ENCODE measurements around the gene MAP2K6.

DNA sequence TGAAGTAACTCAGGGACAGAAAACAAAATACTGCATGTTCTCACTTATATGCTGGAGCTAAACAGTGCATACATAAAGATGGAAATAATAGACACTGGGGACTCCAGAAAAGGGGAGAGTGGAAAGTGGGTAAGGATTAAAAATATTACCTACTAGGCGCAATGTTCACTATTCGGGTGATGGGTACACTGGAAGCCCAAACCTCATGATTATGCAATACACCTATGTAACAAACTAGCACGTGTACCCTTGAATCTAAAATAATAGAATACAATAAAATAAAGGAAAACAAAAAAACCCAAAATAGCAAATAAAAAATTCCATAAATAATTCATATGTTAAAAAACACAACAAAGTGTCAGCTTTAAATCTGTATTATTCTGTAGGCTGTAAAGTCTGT lies 56.9 kb downstream of the MAP2K6 start:
- TF ChIP-seq, protein P1, sequence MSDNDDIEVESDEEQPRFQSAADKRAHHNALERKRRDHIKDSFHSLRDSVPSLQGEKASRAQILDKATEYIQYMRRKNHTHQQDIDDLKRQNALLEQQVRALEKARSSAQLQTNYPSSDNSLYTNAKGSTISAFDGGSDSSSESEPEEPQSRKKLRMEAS (IDR thresholded peaks at IDR 0.05; ENCODE audit: low read depth) = no peak
- TF ChIP-seq, protein P2, sequence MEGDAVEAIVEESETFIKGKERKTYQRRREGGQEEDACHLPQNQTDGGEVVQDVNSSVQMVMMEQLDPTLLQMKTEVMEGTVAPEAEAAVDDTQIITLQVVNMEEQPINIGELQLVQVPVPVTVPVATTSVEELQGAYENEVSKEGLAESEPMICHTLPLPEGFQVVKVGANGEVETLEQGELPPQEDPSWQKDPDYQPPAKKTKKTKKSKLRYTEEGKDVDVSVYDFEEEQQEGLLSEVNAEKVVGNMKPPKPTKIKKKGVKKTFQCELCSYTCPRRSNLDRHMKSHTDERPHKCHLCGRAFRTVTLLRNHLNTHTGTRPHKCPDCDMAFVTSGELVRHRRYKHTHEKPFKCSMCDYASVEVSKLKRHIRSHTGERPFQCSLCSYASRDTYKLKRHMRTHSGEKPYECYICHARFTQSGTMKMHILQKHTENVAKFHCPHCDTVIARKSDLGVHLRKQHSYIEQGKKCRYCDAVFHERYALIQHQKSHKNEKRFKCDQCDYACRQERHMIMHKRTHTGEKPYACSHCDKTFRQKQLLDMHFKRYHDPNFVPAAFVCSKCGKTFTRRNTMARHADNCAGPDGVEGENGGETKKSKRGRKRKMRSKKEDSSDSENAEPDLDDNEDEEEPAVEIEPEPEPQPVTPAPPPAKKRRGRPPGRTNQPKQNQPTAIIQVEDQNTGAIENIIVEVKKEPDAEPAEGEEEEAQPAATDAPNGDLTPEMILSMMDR (IDR thresholded peaks at IDR 0.05) = no peak
- TF ChIP-seq RAD21 (IDR thresholded peaks at IDR 0.05; ENCODE audit: low read length) (no peak), RCOR1 (IDR thresholded peaks at IDR 0.05; ENCODE audit: low read length) (no peak), FOXJ3 (CRISPR knock-in tag; IDR thresholded peaks at IDR 0.05) (no peak), SIN3A (IDR thresholded peaks at IDR 0.05; ENCODE audit: borderline replicate concordance, low read depth, low read length) (no peak), NFIC (IDR thresholded peaks at IDR 0.05; ENCODE audit: borderline replicate concordance) (no peak), EZH2phosphoT487 (IDR thresholded peaks at IDR 0.05; ENCODE audit: borderline replicate concordance, low read depth) (no peak), SMC3 (IDR thresholded peaks at IDR 0.05; ENCODE audit: low read depth, low read length) (no peak), RFX5 (IDR thresholded peaks at IDR 0.05; ENCODE audit: low read length) (no peak), POLR2AphosphoS5 (IDR thresholded peaks at IDR 0.05; ENCODE audit: low read depth, low read length) (no peak), GATA2 (CRISPR knock-in tag; IDR thresholded peaks at IDR 0.05) (no peak)
